GM12878 (cell line): Measurements from ENCODE around the gene MAEL. TPM values are rescaled to one million over a fixed set of nuclear protein-coding genes. Genes with fewer than 3 reads are reported as not detected.

ENCODE experiments used
- CBFB ChIP-seq: IDR thresholded peaks from 2 replicates; pipeline ENCODE4 v1.6.1; 2016; ENCODE audit warnings: antibody characterized with exemption, low read depth
- CBX5 ChIP-seq: sonication (generic); IDR thresholded peaks from 2 replicates; pipeline ENCODE4 v1.6.1; 2016; ENCODE audit warnings: low read depth, moderate library complexity, mild to moderate bottlenecking, inconsistent platforms
- CREB1 ChIP-seq: IDR thresholded peaks from 2 replicates; pipeline ENCODE4 v1.6.1; 2012; ENCODE audit warnings: low read depth, mild to moderate bottlenecking, inconsistent platforms
- CREM ChIP-seq: IDR thresholded peaks from 2 replicates; pipeline ENCODE4 v1.6.1; 2014; ENCODE audit warnings: antibody characterized with exemption, low read depth
- ESRRA ChIP-seq: IDR thresholded peaks from 2 replicates; pipeline ENCODE4 v1.6.1; 2012; ENCODE audit warnings: mild to moderate bottlenecking, low read length, improper control_type of control experiment
- KLF5 ChIP-seq: fragments of 450-650 bp; IDR thresholded peaks from 2 replicates; pipeline ENCODE4 v1.6.1; 2014; ENCODE audit warnings: mild to moderate bottlenecking; ENCODE audit not compliant: partially characterized antibody
- NRF1 ChIP-seq: conservative IDR thresholded peaks from 2 replicates; pipeline ENCODE4 v1.6.1; 2011; ENCODE audit warnings: mild to moderate bottlenecking, low read depth, low read length, improper control_type of control experiment
- SPI1 ChIP-seq: IDR thresholded peaks from 2 replicates; pipeline ENCODE4 v1.6.1; 2011; ENCODE audit warnings: low read depth, mild to moderate bottlenecking, low read length, moderate library complexity, borderline replicate concordance; ENCODE audit not compliant: insufficient read depth
- SUZ12 ChIP-seq: fragments of 200-600 bp; sonication (generic); IDR thresholded peaks from one replicate; pipeline ENCODE4 v1.6.1; 2018; ENCODE audit warnings: antibody characterized with exemption, mild to moderate bottlenecking; ENCODE audit not compliant: unreplicated experiment
- TCF3 ChIP-seq: IDR thresholded peaks from 2 replicates; pipeline ENCODE4 v1.6.1; 2012; ENCODE audit warnings: low read depth, mild to moderate bottlenecking, low read length, borderline replicate concordance; ENCODE audit not compliant: insufficient read depth
- polyA plus RNA-seq, 11 experiments: library from polyadenylated mRNA; depleted of rRNA in 4 of 11; unstranded in 6 of 11; stranded (reverse) in 5 of 11; fragments of >200 nt; fragmentation: Nextera tagmentation in 4 of 11; fragmentation: Illumina TruSeq in 1 of 11; extraction: Ambion mirVana in 4 of 11; extraction: Trizol in 1 of 11; gene quantifications; 1 replicate in 1 of 11; 2 replicates in 10 of 11; pipeline versions ENCODE4 v1.2.1 to v1.2.3, GENCODE V29; 2011 to 2016; ENCODE audit warnings: inconsistent platforms in 2 of 11, missing spikeins in 2 of 11, low read depth in 1 of 11
- total RNA-seq, 4 experiments: library from RNA; depleted of rRNA in 3 of 4; stranded (reverse); fragments of >200 nt in 3 of 4; fragmentation: Illumina TruSeq in 1 of 4; extraction: Trizol in 1 of 4; gene quantifications; 2 replicates each; pipeline versions ENCODE4 v1.2.1 to v1.2.3, GENCODE V29; 2013 to 2021
- TF ChIP-seq, protein P1 (sequence below): fragments of 450-650 bp; formaldehyde crosslinking; IDR thresholded peaks from 2 replicates; pipeline ENCODE4 v1.4.0; 2020; ENCODE audit warnings: mild to moderate bottlenecking, moderate library complexity
- TF ChIP-seq, protein P2 (sequence below): fragments of 450-650 bp; IDR thresholded peaks from 2 replicates; pipeline ENCODE4 v1.6.1; 2018; ENCODE audit warnings: borderline replicate concordance, mild to moderate bottlenecking; ENCODE audit not compliant: partially characterized antibody
- TF ChIP-seq, protein P3 (sequence below): fragments of 450-650 bp; IDR thresholded peaks from 2 replicates; pipeline ENCODE4 v1.6.1; 2017; ENCODE audit warnings: mild to moderate bottlenecking, moderate library complexity
- TF ChIP-seq, protein P4 (sequence below): fragments of 450-650 bp; formaldehyde crosslinking; IDR thresholded peaks from 2 replicates; pipeline ENCODE4 v1.4.0; 2022; ENCODE audit warnings: mild to moderate bottlenecking, moderate library complexity

The MAEL gene
- total and polyA plus RNA-seq, 10 of the 15 experiments (the other 5 are each of a cell fraction or from before 2014, with no cell fraction given), result 0.10 to 0.43 (median 0.24) TPM; not detected in 2

DNA sequence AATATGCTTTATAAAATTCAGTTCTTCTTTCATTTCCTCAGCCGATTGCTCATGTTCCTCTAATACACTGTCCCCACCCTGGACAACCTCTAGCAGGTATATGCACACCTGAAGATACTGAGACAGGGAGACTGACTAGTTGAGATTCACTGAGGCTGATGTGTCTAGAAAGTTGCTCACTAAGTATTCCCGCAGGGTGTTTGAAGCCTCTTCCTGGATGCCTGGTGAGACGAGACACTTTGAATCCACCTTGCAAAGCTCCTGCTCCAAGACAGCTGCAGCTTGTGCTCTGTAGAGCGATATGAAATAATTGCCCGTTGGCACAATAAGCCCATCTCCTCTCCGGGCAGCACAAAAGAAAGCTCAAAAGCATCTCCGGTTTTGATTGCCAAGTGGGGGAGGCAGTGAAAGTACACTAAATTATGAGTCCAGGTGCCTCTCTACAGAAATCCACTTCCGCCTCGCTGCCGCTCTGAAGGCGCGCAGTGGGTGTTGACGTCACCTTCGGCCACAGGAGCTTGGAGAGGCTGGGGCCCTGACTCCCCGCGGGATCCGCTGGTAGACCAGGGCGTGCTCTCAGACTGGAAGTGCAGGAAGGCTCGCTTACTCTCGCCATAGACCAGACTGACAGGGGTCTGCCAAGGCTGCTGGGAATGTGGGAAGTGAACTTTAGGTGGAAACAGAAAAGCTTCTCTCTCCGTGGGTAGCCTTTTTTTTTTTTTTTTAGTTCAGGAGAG, 54.8 kb downstream of the MAEL start (continued):
- TF ChIP-seq, protein P1, sequence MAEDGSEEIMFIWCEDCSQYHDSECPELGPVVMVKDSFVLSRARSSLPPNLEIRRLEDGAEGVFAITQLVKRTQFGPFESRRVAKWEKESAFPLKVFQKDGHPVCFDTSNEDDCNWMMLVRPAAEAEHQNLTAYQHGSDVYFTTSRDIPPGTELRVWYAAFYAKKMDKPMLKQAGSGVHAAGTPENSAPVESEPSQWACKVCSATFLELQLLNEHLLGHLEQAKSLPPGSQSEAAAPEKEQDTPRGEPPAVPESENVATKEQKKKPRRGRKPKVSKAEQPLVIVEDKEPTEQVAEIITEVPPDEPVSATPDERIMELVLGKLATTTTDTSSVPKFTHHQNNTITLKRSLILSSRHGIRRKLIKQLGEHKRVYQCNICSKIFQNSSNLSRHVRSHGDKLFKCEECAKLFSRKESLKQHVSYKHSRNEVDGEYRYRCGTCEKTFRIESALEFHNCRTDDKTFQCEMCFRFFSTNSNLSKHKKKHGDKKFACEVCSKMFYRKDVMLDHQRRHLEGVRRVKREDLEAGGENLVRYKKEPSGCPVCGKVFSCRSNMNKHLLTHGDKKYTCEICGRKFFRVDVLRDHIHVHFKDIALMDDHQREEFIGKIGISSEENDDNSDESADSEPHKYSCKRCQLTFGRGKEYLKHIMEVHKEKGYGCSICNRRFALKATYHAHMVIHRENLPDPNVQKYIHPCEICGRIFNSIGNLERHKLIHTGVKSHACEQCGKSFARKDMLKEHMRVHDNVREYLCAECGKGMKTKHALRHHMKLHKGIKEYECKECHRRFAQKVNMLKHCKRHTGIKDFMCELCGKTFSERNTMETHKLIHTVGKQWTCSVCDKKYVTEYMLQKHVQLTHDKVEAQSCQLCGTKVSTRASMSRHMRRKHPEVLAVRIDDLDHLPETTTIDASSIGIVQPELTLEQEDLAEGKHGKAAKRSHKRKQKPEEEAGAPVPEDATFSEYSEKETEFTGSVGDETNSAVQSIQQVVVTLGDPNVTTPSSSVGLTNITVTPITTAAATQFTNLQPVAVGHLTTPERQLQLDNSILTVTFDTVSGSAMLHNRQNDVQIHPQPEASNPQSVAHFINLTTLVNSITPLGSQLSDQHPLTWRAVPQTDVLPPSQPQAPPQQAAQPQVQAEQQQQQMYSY (CRISPR knock-in tag), result no peak
- TF ChIP-seq NRF1 (no peak), KLF5 (no peak), CBFB (no peak), CREM (peak; percentile 81), SUZ12 (no peak), CREB1 (peak; percentile 80), TCF3 (0 out of 2 replicates have a peak, but pooled peaks have one; percentile 7), SPI1 (0 out of 2 replicates have a peak, but pooled peaks have one; percentile 22), CBX5 (0 out of 2 replicates have a peak, but pooled peaks have one; percentile 33), ESRRA (no peak)
- TF ChIP-seq, protein P2, sequence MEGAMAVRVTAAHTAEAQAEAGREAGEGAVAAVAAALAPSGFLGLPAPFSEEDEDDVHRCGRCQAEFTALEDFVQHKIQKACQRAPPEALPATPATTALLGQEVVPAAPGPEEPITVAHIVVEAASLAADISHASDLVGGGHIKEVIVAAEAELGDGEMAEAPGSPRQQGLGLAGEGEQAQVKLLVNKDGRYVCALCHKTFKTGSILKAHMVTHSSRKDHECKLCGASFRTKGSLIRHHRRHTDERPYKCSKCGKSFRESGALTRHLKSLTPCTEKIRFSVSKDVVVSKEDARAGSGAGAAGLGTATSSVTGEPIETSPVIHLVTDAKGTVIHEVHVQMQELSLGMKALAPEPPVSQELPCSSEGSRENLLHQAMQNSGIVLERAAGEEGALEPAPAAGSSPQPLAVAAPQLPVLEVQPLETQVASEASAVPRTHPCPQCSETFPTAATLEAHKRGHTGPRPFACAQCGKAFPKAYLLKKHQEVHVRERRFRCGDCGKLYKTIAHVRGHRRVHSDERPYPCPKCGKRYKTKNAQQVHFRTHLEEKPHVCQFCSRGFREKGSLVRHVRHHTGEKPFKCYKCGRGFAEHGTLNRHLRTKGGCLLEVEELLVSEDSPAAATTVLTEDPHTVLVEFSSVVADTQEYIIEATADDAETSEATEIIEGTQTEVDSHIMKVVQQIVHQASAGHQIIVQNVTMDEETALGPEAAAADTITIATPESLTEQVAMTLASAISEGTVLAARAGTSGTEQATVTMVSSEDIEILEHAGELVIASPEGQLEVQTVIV, result no peak
- TF ChIP-seq, protein P3, sequence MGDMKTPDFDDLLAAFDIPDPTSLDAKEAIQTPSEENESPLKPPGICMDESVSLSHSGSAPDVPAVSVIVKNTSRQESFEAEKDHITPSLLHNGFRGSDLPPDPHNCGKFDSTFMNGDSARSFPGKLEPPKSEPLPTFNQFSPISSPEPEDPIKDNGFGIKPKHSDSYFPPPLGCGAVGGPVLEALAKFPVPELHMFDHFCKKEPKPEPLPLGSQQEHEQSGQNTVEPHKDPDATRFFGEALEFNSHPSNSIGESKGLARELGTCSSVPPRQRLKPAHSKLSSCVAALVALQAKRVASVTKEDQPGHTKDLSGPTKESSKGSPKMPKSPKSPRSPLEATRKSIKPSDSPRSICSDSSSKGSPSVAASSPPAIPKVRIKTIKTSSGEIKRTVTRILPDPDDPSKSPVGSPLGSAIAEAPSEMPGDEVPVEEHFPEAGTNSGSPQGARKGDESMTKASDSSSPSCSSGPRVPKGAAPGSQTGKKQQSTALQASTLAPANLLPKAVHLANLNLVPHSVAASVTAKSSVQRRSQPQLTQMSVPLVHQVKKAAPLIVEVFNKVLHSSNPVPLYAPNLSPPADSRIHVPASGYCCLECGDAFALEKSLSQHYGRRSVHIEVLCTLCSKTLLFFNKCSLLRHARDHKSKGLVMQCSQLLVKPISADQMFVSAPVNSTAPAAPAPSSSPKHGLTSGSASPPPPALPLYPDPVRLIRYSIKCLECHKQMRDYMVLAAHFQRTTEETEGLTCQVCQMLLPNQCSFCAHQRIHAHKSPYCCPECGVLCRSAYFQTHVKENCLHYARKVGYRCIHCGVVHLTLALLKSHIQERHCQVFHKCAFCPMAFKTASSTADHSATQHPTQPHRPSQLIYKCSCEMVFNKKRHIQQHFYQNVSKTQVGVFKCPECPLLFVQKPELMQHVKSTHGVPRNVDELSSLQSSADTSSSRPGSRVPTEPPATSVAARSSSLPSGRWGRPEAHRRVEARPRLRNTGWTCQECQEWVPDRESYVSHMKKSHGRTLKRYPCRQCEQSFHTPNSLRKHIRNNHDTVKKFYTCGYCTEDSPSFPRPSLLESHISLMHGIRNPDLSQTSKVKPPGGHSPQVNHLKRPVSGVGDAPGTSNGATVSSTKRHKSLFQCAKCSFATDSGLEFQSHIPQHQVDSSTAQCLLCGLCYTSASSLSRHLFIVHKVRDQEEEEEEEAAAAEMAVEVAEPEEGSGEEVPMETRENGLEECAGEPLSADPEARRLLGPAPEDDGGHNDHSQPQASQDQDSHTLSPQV, result no peak
- TF ChIP-seq, protein P4, sequence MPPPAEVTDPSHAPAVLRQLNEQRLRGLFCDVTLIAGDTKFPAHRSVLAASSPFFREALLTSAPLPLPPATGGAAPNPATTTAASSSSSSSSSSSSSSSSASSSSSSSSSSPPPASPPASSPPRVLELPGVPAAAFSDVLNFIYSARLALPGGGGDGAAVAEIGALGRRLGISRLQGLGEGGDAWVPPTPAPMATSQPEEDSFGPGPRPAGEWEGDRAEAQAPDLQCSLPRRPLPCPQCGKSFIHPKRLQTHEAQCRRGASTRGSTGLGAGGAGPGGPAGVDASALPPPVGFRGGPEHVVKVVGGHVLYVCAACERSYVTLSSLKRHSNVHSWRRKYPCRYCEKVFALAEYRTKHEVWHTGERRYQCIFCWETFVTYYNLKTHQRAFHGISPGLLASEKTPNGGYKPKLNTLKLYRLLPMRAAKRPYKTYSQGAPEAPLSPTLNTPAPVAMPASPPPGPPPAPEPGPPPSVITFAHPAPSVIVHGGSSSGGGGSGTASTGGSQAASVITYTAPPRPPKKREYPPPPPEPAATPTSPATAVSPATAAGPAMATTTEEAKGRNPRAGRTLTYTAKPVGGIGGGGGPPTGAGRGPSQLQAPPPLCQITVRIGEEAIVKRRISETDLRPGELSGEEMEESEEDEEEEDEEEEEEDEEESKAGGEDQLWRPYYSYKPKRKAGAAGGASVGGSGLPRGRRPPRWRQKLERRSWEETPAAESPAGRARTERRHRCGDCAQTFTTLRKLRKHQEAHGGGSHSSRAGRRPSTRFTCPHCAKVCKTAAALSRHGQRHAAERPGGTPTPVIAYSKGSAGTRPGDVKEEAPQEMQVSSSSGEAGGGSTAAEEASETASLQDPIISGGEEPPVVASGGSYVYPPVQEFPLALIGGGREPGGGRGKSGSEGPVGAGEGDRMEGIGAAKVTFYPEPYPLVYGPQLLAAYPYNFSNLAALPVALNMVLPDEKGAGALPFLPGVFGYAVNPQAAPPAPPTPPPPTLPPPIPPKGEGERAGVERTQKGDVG (CRISPR knock-in tag), result no peak
